ENCODE data around the gene NCBP2. TPM values are rescaled to one million over a fixed set of nuclear protein-coding genes. Genes with fewer than 3 reads are reported as not detected.

NCBP2 gene
- total RNA-seq, 1 experiment from 2014 or later, result 48.1 TPM

GRCh38 chr3:196918968-196919367 lies 23.4 kb downstream of the NCBP2 start:
- Histone ChIP-seq H3K4me3 (no peak overlapping the region), H3K27me3 (no peaks in the 10 kb centered on the region), H3K9me3 (0 out of 2 replicates have a peak, but pooled peaks cover 2% of the 10 kb centered on the region), H3K36me3 (peaks cover 30% of the 10 kb centered on the region)
- DNase-seq, result no peak

GRCh38 chr3:196916995-196917394 lies 25.3 kb downstream of the NCBP2 start:
- 0 out of 2 replicates have a peak, but pooled peaks cover 2% of the 10 kb centered on the region for H3K9me3 ChIP-seq
- no peak for DNase-seq
- no peaks in the 10 kb centered on the region for H3K27me3 ChIP-seq
- H3K36me3 ChIP-seq, result peaks cover 37% of the 10 kb centered on the region
- H3K4me3 ChIP-seq, result no peak overlapping the region

- DNase-seq, result no peak
- no peaks in the 10 kb centered on the region for H3K27me3 ChIP-seq
- 0 out of 2 replicates have a peak, but pooled peaks cover 2% of the 10 kb centered on the region for H3K9me3 ChIP-seq
- peaks cover 40% of the 10 kb centered on the region for H3K36me3 ChIP-seq
- no peak overlapping the region for H3K4me3 ChIP-seq
Observed at GRCh38 chr3:196916221-196916620, 26.1 kb downstream of the NCBP2 start.

GRCh38 chr3:196915375-196915774 lies 27.0 kb downstream of the NCBP2 start:
- H3K9me3 ChIP-seq, result 0 out of 2 replicates have a peak, but pooled peaks cover 2% of the 10 kb centered on the region
- no peak overlapping the region for H3K4me3 ChIP-seq
- no peak for DNase-seq
- peaks cover 44% of the 10 kb centered on the region for H3K36me3 ChIP-seq
- H3K27me3 ChIP-seq, result no peaks in the 10 kb centered on the region

- H3K4me3 ChIP-seq, result no peak overlapping the region
- DNase-seq, result no peak
- no peaks in the 10 kb centered on the region for H3K27me3 ChIP-seq
- peaks cover 45% of the 10 kb centered on the region for H3K36me3 ChIP-seq
- 0 out of 2 replicates have a peak, but pooled peaks cover 2% of the 10 kb centered on the region for H3K9me3 ChIP-seq
Observed at GRCh38 chr3:196914866-196915265, 27.5 kb downstream of the NCBP2 start.

GRCh38 chr3:196903740-196904139 lies 38.6 kb downstream of the NCBP2 start:
- no peak for DNase-seq
- no peaks in the 10 kb centered on the region for H3K9me3 ChIP-seq
- H3K27me3 ChIP-seq, result no peaks in the 10 kb centered on the region
- H3K36me3 ChIP-seq, result peaks cover 73% of the 10 kb centered on the region
- H3K4me3 ChIP-seq, result no peak overlapping the region

GRCh38 chr3:196902296-196902695 lies 40.0 kb downstream of the NCBP2 start:
- no peak for DNase-seq
- H3K4me3 ChIP-seq, result no peak overlapping the region
- H3K36me3 ChIP-seq, result peaks cover 62% of the 10 kb centered on the region
- no peaks in the 10 kb centered on the region for H3K27me3 ChIP-seq
- H3K9me3 ChIP-seq, result no peaks in the 10 kb centered on the region

- Histone ChIP-seq H3K36me3 (peaks cover 63% of the 10 kb centered on the region), H3K4me3 (no peak overlapping the region), H3K27me3 (no peaks in the 10 kb centered on the region), H3K9me3 (no peaks in the 10 kb centered on the region)
- no peak for DNase-seq
Observed at GRCh38 chr3:196901768-196902167, 40.6 kb downstream of the NCBP2 start.

GRCh38 chr3:196896229-196896628 lies 46.1 kb downstream of the NCBP2 start:
- DNase-seq, result no peak
- Histone ChIP-seq H3K4me3 (no peak overlapping the region), H3K9me3 (no peaks in the 10 kb centered on the region), H3K36me3 (peaks cover 22% of the 10 kb centered on the region), H3K27me3 (no peaks in the 10 kb centered on the region)

- H3K27me3 ChIP-seq, result no peaks in the 10 kb centered on the region
- DNase-seq, result no peak
Observed at GRCh38 chr3:196894557-196895295, 47.6 kb downstream of the NCBP2 start.

GRCh38 chr3:196889844-196890708 lies 52.3 kb downstream of the NCBP2 start:
- no peak for DNase-seq
- H3K4me3 ChIP-seq, result no peak overlapping the region
- H3K9me3 ChIP-seq, result no peaks in the 10 kb centered on the region
- H3K27me3 ChIP-seq, result no peaks in the 10 kb centered on the region
- H3K36me3 ChIP-seq, result peaks cover 51% of the 10 kb centered on the region

More at GRCh38 chr3:196894557-196895295, 47.6 kb downstream of the NCBP2 start:
- H3K36me3 ChIP-seq, result peaks cover 28% of the 10 kb centered on the region
- H3K4me3 ChIP-seq, result no peak overlapping the region
- no peaks in the 10 kb centered on the region for H3K9me3 ChIP-seq

GRCh38 chr3:196886144-196886543 lies 56.2 kb downstream of the NCBP2 start:
- no peak for DNase-seq
- no peaks in the 10 kb centered on the region for H3K27me3 ChIP-seq

More at GRCh38 chr3:196886144-196886543, 56.2 kb downstream of the NCBP2 start:
- H3K9me3 ChIP-seq, result no peaks in the 10 kb centered on the region
- no peak overlapping the region for H3K4me3 ChIP-seq
- peaks cover 50% of the 10 kb centered on the region for H3K36me3 ChIP-seq

Other genes starting within 250 kb of the NCBP2 start
- gene CEP19, start 230.3 kb downstream of the NCBP2 start, total RNA-seq (2014; rRNA removed; shearing (Covaris generic); ENCODE audit: low replicate concordance), result 3.5 and 16.5 TPM in 2 replicates
- 47.7 and 58.7 TPM in 2 replicates for gene PIGX, start 230.2 kb downstream of the NCBP2 start, total RNA-seq (2014; rRNA removed; shearing (Covaris generic); ENCODE audit: low replicate concordance)
- gene PAK2, start 202.7 kb downstream of the NCBP2 start, total RNA-seq (2014; rRNA removed; shearing (Covaris generic); ENCODE audit: low replicate concordance), result 27.7 and 42.1 TPM in 2 replicates
- gene SENP5, start 74.6 kb downstream of the NCBP2 start, total RNA-seq (2014; rRNA removed; shearing (Covaris generic); ENCODE audit: low replicate concordance), result 22.0 and 25.4 TPM in 2 replicates
- gene PIGZ, start 26.3 kb upstream of the NCBP2 start, total RNA-seq (2014; rRNA removed; shearing (Covaris generic); ENCODE audit: low replicate concordance), result 3.0 TPM in 1 of 2 replicates, not detected in the other
- gene MELTF, start 87.3 kb upstream of the NCBP2 start, total RNA-seq (2014; rRNA removed; shearing (Covaris generic); ENCODE audit: low replicate concordance), result 8.3 and 12.9 TPM in 2 replicates